CD4-positive, alpha-beta memory T cell (primary cell): ENCODE measurements around the gene IL17RA. TPM values are rescaled to one million over a fixed set of nuclear protein-coding genes. Genes with fewer than 3 reads are reported as not detected.
"Not testable (repeated sequence)": the region's sequence is repeated elsewhere in the genome, so short reads cannot be mapped to it uniquely, and the experiment has no call there.

Experiments
- CTCF ChIA-PET: fragments of 350-600 bp; sonication (Branson Sonifier 250); formaldehyde crosslinking; loops from one replicate; lab custom pipeline; 2021; ENCODE audit warnings: inconsistent platforms; ENCODE audit not compliant: partially characterized antibody; lab: Charles Lee
- POLR2A ChIA-PET: fragments of 350-600 bp; sonication (Branson Sonifier 250); formaldehyde crosslinking; loops from one replicate; lab custom pipeline; 2021; ENCODE audit not compliant: partially characterized antibody; lab: Charles Lee
- DNase-seq, 5 donors: peaks; one replicate each; pipeline versions ENCODE4 v3.0.0 to v3.0.0-alpha.2; 2020 to 2022; ENCODE audit warnings: mixed read lengths in 1 of 5
- H3K27ac ChIP-seq: one replicate; pipeline ENCODE4 v1.7.0; 2013; ENCODE audit warnings: low read depth, low read length
- H3K27me3 ChIP-seq: 2 replicates; pipeline ENCODE4 v1.7.0; 2013; ENCODE audit warnings: mild to moderate bottlenecking, low read length, moderate library complexity; ENCODE audit not compliant: insufficient read depth
- H3K36me3 ChIP-seq: 2 replicates; pipeline ENCODE4 v1.7.0; 2013; ENCODE audit warnings: mild to moderate bottlenecking, low read length, moderate library complexity; ENCODE audit not compliant: insufficient read depth
- H3K4me1 ChIP-seq: 2 replicates; pipeline ENCODE4 v1.7.0; 2013; ENCODE audit warnings: mild to moderate bottlenecking, low read length, moderate library complexity; ENCODE audit not compliant: insufficient read depth
- H3K4me3 ChIP-seq, 2 donors: one replicate each; pipeline ENCODE4 v1.7.0; 2013; ENCODE audit warnings: low read length in 2 of 2, mild to moderate bottlenecking in 1 of 2
- H3K9me3 ChIP-seq, 2 donors: one replicate each; pipeline ENCODE4 v1.7.0; 2013; ENCODE audit warnings: low read length in 2 of 2, control low read depth in 1 of 2; ENCODE audit not compliant: control insufficient read depth in 1 of 2
- H3K27ac Mint-ChIP-seq, 7 donors: one replicate each; pipeline ENCODE4 v1.8.0; 2020 to 2021; ENCODE audit warnings: mixed read lengths in 7 of 7, mild to moderate bottlenecking in 6 of 7, inconsistent platforms in 3 of 7, moderate library complexity in 3 of 7
- H3K27me3 Mint-ChIP-seq, 2 donors: one replicate each; pipeline ENCODE4 v1.8.0; 2020 to 2021; ENCODE audit warnings: mixed read lengths in 2 of 2
- H3K36me3 Mint-ChIP-seq, 2 donors: one replicate each; pipeline ENCODE4 v1.8.0; 2020 to 2021; ENCODE audit warnings: mixed read lengths in 2 of 2, inconsistent platforms in 1 of 2, mild to moderate bottlenecking in 1 of 2
- H3K4me1 Mint-ChIP-seq, 4 donors: one replicate each; pipeline ENCODE4 v1.8.0; 2020 to 2021; ENCODE audit warnings: mixed read lengths in 4 of 4, mild to moderate bottlenecking in 1 of 4
- H3K4me3 Mint-ChIP-seq, 8 donors: one replicate each; pipeline ENCODE4 v1.8.0; 2020 to 2021; ENCODE audit warnings: mixed read lengths in 8 of 8, mild to moderate bottlenecking in 7 of 8, moderate library complexity in 6 of 8, inconsistent platforms in 3 of 8
- H3K9me3 Mint-ChIP-seq, 8 donors: one replicate each; pipeline ENCODE4 v1.8.0; 2020 to 2021; ENCODE audit warnings: mixed read lengths in 8 of 8, mild to moderate bottlenecking in 5 of 8, inconsistent platforms in 3 of 8, moderate library complexity in 1 of 8
- intact Hi-C: fragments of 100-400 bp; cut with micrococcal nuclease; formaldehyde crosslinking; loops from one replicate; pipeline ENCODE4 v1.15.1; 2023
- polyA plus RNA-seq, 2 donors: library from polyadenylated mRNA; unstranded; fragments of 300-500 nt; fragmentation: Illumina TruSeq; gene quantifications; one replicate each; pipeline ENCODE4 v1.2.3, GENCODE V29; 2021
- total RNA-seq, 2 experiments: library from RNA; stranded (reverse); gene quantifications; one replicate each; pipeline ENCODE4 v1.2.3, GENCODE V29; 2021

Gene IL17RA
- total RNA-seq, result 10 to 100 TPM; 71.6 to 77.2 TPM
- polyA plus RNA-seq, result 10 to 100 TPM; 19.8 to 39.9 TPM

- H3K27ac Mint-ChIP-seq, result peak within 1 kb of the TSS; percentile 93 to 97 (median 95)
- POLR2A ChIA-PET, result interaction anchor here (0.6 to 6.1 kb wide), 11 partner anchors 10 to 283 kb away, joined by 3 to 75 read pairs (median 5); partner anchors contain the start of genes ADA2 and HDHD5
Observed at GRCh38 chr22:17084554-17085276, at the start of gene IL17RA. TSS of gene IL17RA (plus strand) at chr22:17085000. CDS start at chr22:17085092, 92 bp downstream.

GRCh38 chr22:17035246-17035645, 49.6 kb upstream of the IL17RA start:
- Histone ChIP-seq H3K27me3 (no peaks in the 10 kb centered on the region), H3K27ac (no peak overlapping the region), H3K4me1 (no peaks in the 10 kb centered on the region), H3K4me3 (no peak overlapping the region), H3K9me3 (no peaks in the 10 kb centered on the region), H3K36me3 (no peaks in the 10 kb centered on the region)
- POLR2A ChIA-PET, result no interaction called here
- Mint-ChIP-seq H3K27me3 (peaks cover 6 to 12% of the 10 kb centered on the region in 2 donors), H3K36me3 (no peaks in the 10 kb centered on the region), H3K9me3 (no peaks in the 10 kb centered on the region), H3K4me3 (peak overlapping the region; percentile 10 to 74 (median 40)), H3K4me1 (peaks cover 0 to 4% (median 2%) of the 10 kb centered on the region in 4 donors), H3K27ac (peak overlapping the region in 1 of 7 donors; percentile 40)
- intact Hi-C loops, result no loop called here
- DNase-seq, result no peak
- CTCF ChIA-PET, result no interaction called here

More at GRCh38 chr22:17084554-17085276, at the start of gene IL17RA:
- peaks cover 0 to 15% of the 10 kb centered on the region in 2 donors for H3K36me3 Mint-ChIP-seq
- Histone ChIP-seq H3K27ac (peak within 1 kb of the TSS; percentile 86), H3K36me3 (no peaks in the 10 kb centered on the region), H3K4me3 (peak within 1 kb of the TSS; percentile 58 to 86), H3K27me3 (no peaks in the 10 kb centered on the region), H3K9me3 (no peaks in the 10 kb centered on the region), H3K4me1 (peaks cover 47% of the 10 kb centered on the region)
- intact Hi-C loops, result loop anchor here (1.0 to 5.0 kb wide), 6 partner anchors 9 to 554 kb away; partner anchors contain the start of genes ADA2, BCL2L13, HDHD5 and TMEM121B
- peak; percentile 92 to 97 (median 94) for DNase-seq
- peaks cover 0 to 2% (median 0%) of the 10 kb centered on the region in 8 donors for H3K9me3 Mint-ChIP-seq
- CTCF ChIA-PET, result interaction anchor here (0.6 to 2.8 kb wide), 3 partner anchors 11 to 87 kb away, joined by 3 to 15 read pairs (median 4); no protein-coding TSS in a partner anchor
- peaks cover 29 to 50% (median 41%) of the 10 kb centered on the region in 4 donors for H3K4me1 Mint-ChIP-seq
- H3K27me3 Mint-ChIP-seq, result no peaks in the 10 kb centered on the region
- H3K4me3 Mint-ChIP-seq, result peak within 1 kb of the TSS; percentile 88 to 99 (median 96)

GRCh38 chr22:17035976-17036841, 48.6 kb upstream of the IL17RA start:
- H3K36me3 Mint-ChIP-seq, H3K4me1 Mint-ChIP-seq, CTCF ChIA-PET, H3K36me3 ChIP-seq, POLR2A ChIA-PET, H3K27me3 ChIP-seq, DNase-seq, H3K27ac ChIP-seq, H3K4me1 ChIP-seq, H3K9me3 Mint-ChIP-seq, intact Hi-C loops, H3K4me3 ChIP-seq, H3K9me3 ChIP-seq: not testable (repeated sequence)
- peak overlapping the region in 2 of 7 donors; percentile 41 to 52 for H3K27ac Mint-ChIP-seq
- peak overlapping the region; percentile 64 to 80 (median 74) for H3K4me3 Mint-ChIP-seq
- peaks cover 6 to 10% of the 10 kb centered on the region in 2 donors for H3K27me3 Mint-ChIP-seq

- POLR2A ChIA-PET, CTCF ChIA-PET, H3K36me3 ChIP-seq, intact Hi-C loops, H3K27me3 ChIP-seq, H3K36me3 Mint-ChIP-seq, H3K27ac Mint-ChIP-seq, H3K9me3 Mint-ChIP-seq, H3K4me3 ChIP-seq, H3K4me1 Mint-ChIP-seq, H3K27ac ChIP-seq, H3K4me1 ChIP-seq, H3K9me3 ChIP-seq: not testable (repeated sequence)
- peak in 2 of 5 donors; percentile 7 to 11 for DNase-seq
- peaks cover 6 to 10% of the 10 kb centered on the region in 2 donors for H3K27me3 Mint-ChIP-seq
- H3K4me3 Mint-ChIP-seq, result peak overlapping the region in 7 of 8 donors; percentile 15 to 71 (median 61)
Observed at GRCh38 chr22:17036842-17037711, 47.7 kb upstream of the IL17RA start.

GRCh38 chr22:17043521-17043920, 41.3 kb upstream of the IL17RA start:
- intact Hi-C loops, result no loop called here
- H3K27ac Mint-ChIP-seq, result no peak overlapping the region
- Histone ChIP-seq H3K4me1 (no peaks in the 10 kb centered on the region), H3K27me3 (no peaks in the 10 kb centered on the region), H3K9me3 (no peaks in the 10 kb centered on the region), H3K36me3 (no peaks in the 10 kb centered on the region), H3K27ac (no peak overlapping the region), H3K4me3 (no peak overlapping the region)
- H3K36me3 Mint-ChIP-seq, result no peaks in the 10 kb centered on the region
- H3K9me3 Mint-ChIP-seq, result no peaks in the 10 kb centered on the region
- no peak overlapping the region for H3K4me3 Mint-ChIP-seq
- H3K4me1 Mint-ChIP-seq, result no peaks in the 10 kb centered on the region
- ChIA-PET CTCF (interaction anchor here (1.8 kb wide), 1 partner anchor 15 kb away, joined by 5 read pairs; no protein-coding TSS in a partner anchor), POLR2A (no interaction called here)
- H3K27me3 Mint-ChIP-seq, result peaks cover 3 to 7% of the 10 kb centered on the region in 2 donors
- no peak for DNase-seq

GRCh38 chr22:17046566-17047348, 38.0 kb upstream of the IL17RA start:
- H3K4me3 Mint-ChIP-seq, result no peak overlapping the region
- H3K27ac ChIP-seq, result no peak overlapping the region
- no peaks in the 10 kb centered on the region for H3K4me1 ChIP-seq
- H3K27me3 Mint-ChIP-seq, result peaks cover 3 to 7% of the 10 kb centered on the region in 2 donors
- intact Hi-C loops, result no loop called here
- H3K9me3 Mint-ChIP-seq, result no peaks in the 10 kb centered on the region
- no peak overlapping the region for H3K27ac Mint-ChIP-seq
- H3K36me3 ChIP-seq, result no peaks in the 10 kb centered on the region
- no peaks in the 10 kb centered on the region for H3K27me3 ChIP-seq
- H3K4me3 ChIP-seq, result no peak overlapping the region
- no peaks in the 10 kb centered on the region for H3K36me3 Mint-ChIP-seq
- CTCF ChIA-PET, result interaction anchor here (0.6 to 4.8 kb wide), 2 partner anchors 11 to 26 kb away, joined by 3 to 19 read pairs; no protein-coding TSS in a partner anchor
- H3K9me3 ChIP-seq, result no peaks in the 10 kb centered on the region
- no peak for DNase-seq
- POLR2A ChIA-PET, result no interaction called here
- H3K4me1 Mint-ChIP-seq, result no peaks in the 10 kb centered on the region
